CD4-positive, alpha-beta T cell treated with Interleukin-12 subunit alpha and Interleukin-12 subunit beta, for 1 hour (primary cell): ENCODE measurements around the gene PIAS2.
"Not testable (repeated sequence)": the region's sequence is repeated elsewhere in the genome, so short reads cannot be mapped to it uniquely, and the experiment has no call there.

Experiments used
- DNase-seq: peaks from one replicate; pipeline ENCODE4 v3.0.0-alpha.2; 2020

PIAS2 gene

DNA sequence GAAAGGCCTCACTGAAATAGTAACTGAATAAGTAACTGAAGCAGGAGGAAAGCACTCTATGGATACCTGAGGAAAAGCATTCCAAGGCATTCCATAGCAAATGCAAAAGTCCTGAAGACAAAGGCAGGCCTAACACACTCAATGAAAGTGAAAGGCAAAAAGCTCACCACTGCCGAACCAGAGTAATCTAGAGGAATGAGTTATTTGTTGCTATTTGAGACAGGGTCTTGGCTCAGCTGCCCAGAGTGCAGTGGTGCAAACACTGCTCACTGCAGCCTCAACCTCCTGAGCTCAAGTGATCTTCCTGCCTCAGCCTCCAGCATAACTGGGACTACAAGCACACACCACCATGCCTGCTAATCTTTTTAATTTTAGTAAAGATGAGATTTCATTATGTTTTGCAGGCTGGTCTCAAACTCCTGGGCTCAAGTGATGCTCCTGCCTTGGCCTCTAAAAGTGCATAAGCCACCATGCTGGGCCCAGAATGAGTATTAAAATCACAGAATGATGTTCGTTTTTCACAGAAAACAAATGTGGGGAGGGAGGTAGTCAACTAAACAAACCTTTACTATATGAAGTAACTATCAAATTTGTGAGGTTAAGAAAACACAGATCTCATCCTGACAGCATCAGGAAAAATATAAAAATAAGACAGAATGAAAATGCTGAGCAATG is 17.9 kb downstream of the PIAS2 start:
- no peak for DNase-seq

DNA sequence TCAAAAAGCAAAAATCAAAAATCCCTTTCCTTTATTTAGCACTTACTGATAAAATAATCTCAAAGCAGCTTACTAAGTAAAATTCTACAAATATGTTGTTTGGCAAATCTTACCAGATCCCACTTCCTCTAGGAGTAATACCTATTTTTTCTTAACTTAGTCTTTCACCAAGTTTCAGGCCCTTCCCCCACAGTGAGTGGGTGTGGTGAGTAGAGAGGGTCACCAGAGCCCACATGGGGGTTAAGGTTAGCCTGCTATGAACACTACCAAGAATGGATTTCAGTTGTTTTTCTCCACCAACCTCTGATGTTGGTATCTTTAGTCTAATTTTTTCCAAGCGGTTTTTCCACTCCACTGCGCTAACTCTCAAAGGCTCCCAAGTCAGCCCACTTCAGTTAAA is 23.2 kb downstream of the PIAS2 start:
- no peak for DNase-seq

DNA sequence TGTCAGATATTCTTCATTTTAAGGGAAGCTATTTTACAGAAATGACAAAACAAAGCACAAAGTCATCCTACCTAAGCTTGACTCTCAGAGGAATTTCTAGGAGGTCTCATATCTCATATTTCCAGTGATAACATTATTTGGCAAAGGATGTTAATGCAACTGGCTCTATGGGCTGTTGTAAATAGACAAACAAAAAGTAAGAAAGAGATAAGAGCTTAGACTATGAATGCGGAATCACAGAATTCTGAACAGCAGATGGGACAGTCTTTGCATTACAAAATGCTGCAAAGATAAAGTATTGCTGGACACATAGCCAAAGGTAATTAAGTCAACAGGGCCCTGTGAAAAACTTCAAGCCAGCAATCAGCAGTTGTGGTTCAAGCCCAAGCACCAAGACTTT is 23.9 kb downstream of the PIAS2 start:
- DNase-seq: no peak

DNA sequence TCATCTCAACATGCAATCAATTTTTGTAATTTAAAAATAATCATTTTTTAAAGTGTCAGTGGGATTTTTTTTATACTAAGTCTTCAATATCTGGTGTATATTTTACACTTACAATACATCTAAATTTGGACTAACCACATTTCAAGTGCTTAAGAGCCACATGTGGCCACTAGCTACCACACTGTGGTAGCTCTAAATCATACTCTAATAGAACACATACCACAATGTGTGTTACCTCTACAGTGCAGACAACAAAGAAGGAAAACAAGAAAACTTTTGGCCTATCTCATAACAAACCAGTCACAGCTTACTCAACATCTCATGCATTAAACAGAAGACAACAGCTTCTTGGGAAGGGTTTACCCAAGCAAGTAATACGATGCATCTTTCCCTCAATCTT is 24.5 kb downstream of the PIAS2 start:
- DNase-seq: no peak

DNA sequence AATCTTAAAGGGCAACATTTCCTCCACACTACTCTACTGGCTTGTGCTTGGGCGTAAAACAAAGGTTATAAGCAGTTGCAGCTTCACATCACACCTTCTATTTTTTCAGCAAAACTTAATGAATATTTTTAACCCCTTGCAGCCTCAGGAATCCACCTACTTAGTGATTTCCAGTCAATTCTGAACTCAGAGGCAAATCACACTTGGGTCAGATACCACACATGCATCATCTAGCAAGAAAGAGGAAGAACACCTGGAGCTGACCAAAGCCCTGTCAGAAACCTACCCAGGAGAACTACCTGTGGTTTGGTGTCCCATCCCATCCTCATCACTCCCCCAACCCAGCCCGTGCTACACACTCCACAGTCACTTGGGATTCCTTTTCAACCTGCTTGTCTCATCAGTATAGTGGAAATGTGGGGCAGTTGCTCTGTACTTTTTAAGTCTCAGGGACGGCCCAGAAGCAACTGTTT is 25.5 kb downstream of the PIAS2 start:
- no peak for DNase-seq

DNA sequence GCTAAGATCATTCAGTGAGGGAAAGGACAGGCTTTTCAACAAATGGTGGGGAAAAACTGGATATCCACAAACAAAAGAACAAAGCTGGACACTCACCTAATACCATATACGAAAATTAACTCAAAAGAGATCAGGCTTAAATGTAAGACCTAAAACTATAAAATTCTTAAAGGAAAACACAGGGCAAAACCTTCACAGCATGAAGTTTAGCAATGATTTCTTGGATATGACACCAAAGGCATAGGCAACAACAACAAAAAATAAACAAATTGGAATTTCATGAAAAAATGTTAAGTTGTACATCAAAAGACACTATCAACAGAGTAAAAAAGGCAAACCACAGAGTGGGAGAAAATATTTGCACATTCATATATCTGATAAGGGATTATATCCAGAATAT is 28.3 kb downstream of the PIAS2 start:
- DNase-seq: no peak

DNA sequence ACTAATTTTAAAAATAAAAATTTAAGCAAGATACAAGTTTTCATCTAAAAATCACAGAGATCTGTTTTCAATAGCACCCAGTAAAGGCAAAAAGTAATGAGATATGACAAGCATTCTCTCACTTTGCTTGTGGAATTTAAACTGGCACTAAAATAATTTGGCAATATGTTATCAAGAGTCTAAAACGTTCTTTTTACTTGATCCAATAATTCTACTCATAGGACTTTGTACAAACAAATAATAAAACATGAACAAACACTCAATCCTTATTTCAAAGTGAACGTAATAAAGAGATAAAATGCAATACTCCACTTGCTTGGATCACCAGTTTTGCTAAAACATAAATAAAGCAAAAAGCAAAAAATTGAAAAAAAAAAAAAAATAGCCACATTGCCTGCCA is 30.4 kb downstream of the PIAS2 start:
- DNase-seq: no peak

DNA sequence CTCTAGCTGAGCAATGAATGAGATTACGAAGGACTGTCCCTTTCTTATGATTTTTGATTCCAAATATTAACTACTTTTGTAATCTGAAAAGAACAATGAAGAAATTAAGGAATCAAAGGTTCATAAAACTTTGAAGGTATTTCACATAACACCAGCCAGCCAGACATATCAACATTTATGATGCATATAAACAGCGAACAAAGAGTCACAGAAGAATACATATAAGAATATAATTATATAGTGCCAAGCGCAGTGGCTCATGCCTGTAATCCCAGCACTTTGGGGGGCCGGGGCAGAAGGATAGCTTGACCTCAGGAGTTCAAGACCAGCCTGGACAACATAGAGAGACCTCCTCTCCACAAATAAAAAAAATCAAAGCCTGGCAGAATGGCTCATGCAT is 34.1 kb downstream of the PIAS2 start:
- no peak for DNase-seq

DNA sequence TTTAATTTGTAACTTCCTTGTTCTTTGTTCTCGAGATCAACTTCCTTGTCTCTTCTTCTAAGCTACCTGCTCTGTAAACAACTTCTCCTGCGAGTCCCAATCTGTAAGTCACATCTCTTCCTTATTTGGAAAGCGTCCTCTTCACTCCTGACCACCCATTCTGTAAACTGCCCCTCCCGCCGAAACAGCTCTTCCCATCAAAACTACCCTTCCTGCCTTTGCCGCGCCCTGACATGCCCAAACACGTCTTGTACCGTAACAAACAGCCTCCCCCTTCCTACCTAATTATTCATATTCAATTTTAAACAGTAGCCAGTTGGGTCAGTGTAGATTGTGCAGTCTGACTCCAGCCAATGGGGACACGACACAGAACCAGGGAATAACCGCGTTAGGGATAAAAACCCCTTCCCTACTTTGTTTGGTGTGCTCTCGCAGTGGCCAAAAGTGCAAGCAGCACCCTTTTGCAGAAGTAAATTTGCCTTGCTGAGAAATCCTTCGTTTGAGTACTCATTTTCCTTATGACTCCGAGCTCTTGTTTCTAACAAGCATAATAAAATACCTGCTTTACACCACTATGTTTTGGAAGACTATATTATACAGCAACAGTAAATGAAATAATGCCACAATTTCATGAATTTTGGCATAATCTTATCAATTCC is 39.8 kb downstream of the PIAS2 start:
- no peak for DNase-seq

DNA sequence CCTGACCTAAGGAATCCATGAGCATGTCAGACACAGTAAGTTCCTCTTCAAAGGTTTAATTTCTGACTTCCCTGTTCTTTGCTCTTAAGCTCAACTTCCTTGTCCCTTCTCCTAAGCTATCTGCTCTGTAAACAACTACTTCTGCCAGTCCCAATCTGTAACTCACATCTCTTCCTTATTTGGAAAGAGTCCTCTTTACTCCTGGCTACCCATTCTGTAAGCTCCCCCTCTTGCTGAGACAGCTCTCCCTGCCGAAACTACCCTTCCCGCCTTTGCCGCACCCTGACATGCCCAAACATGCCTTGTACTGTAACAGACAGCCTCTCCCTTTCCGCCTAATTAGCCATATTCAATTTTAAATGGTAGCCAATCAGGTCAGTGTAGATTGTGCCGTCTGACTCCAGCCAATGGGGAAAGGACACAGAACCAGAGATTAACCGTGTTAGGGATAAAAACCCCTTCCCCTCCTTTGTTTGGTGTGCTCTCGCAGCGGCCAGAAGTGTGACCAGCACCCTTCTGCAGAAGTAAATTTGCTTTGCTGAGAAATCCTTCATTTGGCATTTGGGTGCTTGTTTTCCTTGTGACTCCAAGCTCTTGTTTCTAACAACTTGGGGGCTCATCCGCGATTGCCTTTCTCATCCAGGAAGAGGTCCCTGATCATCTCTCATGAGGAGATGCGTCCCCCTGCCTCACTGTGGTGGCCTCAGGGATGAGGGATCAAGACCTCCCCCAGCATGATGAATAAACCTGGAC is 49.0 kb downstream of the PIAS2 start:
- DNase-seq: no peak

DNA sequence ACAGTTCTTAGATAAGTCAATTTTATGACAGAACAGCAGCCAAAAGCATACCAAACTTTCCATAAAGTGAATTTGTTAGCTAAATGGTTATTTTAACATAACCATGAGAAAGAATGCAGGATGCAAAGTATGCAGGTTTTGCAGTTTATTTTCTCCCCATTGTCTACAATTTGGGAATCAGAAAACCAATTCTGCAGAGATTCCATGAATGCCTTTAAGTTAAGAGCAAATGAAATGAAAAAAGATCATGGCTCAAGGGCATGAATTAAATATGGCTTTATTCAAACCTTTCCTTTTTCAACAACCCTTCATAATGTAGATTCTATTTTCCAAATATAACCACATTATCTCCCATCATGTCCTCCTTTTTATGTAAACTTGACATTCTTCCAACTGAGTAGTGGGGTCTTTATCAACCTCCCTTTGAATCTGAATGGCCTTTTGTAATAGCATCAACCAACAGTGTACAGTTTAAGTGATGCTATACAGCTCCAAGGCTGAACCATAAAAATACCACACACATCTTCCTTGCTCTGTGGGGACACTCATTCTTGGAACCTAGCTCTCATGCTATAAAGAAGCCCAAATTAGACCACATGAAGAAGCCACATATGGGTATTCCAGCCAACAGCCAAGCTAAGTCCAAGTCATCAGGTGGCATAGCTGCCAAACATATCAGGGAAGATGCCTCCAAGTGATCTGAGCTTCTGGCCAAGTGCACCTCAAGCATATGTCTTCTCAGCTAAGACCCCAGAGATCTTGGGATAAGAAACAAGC is 49.8 kb downstream of the PIAS2 start:
- DNase-seq: no peak

DNA sequence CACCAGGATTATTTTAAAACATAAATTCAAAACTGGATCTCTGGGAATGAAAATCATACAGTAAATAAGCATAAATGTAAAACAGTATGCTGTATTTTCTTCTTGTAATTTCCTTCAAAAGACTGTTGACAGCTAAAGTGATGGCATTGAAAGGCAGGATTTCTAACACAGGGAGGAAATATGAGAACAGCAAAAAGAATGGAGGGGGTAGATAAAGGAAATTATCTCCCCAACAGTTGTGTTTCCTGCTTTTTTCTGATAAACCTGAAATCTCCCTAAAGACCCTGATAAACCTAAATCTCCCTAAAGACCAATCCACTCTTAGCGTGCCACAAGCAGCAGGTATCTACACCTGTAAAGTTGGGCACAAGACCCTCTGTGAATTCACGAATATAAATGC is 50.8 kb downstream of the PIAS2 start:
- no peak for DNase-seq

DNA sequence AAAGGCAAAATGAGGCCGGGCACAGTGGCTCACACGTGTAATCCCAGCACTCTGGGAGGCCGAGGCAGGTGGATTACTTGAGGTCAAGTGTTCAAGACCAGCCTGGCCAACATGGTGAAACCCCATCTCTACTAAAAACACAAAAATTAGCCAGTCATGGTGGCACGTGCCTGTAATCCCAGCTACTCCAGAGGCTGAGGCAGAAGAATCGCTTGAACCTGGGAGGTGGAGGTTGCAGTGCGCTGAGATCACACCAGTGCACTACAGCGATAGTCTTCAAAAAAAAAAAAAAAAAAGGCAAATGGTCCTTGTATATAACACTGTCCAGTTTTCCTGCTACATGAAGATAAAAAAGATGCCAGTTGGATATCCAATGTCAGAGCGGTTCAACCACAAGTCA is 52.1 kb downstream of the PIAS2 start:
- not testable (repeated sequence) for DNase-seq

DNA sequence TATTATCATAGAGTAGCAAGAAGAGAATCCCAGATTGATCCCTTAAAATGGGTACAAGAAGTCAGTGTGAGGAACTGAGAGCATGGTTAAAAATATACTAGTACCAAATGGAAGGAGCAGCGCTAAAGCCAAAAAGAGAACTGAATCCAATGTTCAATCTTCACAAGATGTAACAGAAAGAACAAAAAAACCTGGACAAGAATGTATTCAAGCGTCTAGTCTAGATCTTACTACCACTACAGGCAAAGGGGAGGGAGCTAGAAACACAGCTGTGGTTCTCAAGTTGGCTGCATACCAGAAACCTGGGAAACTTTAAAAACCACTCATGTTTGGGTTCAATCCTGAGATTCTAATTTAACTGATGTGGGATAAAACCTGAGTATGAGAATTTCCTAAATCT is 57.5 kb downstream of the PIAS2 start:
- DNase-seq: no peak

DNA sequence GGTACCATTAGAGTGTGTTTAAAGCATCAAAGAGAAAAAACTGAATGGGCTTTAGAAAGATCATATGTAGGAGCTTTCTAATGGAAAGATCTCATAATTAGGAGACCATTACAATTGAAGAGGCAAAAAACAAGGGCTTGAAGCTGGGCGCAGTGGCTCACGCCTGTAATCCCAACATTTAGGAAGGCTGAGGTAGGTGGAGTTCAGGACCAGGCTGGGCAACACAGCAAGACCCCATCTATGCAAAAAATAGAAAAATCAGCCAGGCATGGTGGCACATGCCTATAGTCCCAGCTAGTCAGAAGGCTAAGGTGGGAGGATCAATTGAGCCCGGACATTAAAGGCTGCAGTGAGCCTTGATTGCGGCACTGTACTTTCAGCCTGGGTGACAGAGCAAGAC is 59.0 kb downstream of the PIAS2 start:
- no peak for DNase-seq

DNA sequence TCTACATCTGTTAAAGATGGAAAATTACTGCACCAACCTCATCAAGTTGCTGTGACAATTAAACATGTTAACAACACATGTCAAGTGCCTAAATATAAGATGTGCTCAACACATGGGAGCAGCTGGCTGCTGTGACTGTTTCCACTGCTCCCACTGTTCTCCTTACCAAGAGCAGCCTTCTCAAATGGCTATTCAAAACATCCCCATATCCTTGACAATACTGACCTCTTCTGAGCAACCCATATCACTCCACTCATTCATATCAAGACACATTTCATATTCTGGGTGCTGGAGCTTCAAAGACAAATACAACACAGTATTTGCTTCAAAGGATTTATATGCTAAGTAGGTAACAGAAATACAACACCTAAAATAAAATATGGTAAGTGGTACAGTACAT is 60.3 kb downstream of the PIAS2 start:
- DNase-seq: no peak

DNA sequence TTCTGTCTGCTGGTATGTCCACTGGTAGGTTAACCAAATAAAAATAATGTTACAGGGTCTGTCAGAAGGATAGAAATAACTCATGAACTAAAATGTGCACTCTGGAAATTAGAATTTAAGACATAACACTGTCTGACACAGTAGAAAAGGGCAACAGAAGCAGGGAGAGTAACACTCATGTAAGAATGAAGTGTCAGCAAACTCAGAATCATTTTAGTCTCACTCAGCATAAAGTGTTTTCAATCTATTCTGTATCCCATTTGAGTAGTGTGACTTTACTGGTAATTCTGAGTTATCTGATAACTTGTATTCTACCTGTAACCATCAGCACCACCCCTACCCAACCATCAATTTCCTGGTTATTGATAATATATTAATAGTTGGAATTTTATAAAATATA is 68.3 kb downstream of the PIAS2 start:
- DNase-seq: no peak

DNA sequence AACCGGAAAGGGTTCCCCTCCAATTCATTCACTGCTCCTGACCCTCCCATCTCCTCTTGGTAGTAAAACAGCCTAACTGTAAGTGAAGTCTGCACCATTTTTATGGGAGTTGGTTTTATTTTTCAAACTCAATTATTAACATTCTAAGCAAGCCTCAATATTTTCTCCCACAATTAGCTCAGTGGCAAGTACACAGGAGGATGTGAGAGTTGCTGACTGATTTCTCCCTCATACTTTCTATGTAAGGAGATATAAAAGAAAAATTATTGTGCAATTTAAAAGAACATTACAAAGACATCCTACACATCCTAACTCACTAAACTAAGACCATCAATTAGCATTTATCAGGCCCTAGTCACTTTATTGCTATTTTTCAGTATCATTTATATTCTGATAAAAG is 73.9 kb downstream of the PIAS2 start:
- no peak for DNase-seq

DNA sequence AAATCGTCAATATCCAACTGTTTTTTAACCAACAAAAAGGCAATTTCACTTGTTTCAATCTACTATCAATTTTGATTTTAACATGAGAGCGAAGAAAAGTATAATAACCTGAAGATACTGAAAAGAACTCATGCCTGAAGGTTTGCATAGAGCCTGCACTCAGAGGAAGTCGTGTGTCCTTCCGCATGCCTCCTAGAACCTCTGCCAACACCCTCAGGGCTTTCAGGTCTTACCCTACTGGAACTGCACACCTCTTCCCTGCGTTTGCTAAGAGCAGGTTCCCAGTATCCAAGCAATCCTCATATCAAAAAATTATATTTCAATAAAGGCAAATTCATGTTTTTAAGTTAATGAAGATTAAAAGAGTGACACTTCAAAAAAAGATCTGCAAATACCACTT is 74.7 kb downstream of the PIAS2 start:
- no peak for DNase-seq

DNA sequence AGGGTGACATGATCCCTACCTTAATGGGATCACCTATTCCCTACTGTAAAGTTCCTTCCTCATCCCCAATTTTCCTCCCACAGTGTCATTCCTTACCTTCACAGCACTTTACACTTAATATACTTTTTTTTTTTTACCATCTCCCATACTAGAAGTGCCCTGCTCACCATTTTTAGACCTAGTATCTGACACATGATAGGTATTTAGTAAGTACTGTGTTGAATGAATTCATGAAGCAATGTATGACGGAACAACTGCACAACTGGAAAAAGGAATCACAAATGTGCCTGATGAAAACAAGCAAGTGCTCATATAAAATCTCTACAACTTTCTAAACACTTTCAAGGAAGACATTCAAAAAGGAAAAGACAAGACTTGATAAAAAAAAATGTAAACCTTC is 83.4 kb downstream of the PIAS2 start:
- no peak for DNase-seq

DNA sequence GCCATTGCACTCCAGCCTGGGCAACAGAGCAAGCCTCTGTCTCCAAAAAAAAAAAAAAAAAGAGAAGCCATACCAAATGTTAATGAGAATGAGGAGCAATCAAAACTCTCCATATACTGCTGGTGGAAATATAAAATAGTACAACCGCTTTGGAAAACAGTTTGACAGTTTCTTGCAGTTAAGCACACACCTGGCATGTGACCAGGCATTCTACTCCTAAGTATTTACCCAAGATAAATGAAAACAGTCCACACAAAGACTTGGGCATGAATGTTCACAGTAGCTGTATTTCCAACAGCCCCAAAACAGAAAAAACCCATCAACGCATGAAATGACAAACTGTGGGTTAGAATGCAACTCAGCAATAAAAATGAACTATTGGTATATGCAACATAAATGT is 84.5 kb downstream of the PIAS2 start:
- no peak for DNase-seq

DNA sequence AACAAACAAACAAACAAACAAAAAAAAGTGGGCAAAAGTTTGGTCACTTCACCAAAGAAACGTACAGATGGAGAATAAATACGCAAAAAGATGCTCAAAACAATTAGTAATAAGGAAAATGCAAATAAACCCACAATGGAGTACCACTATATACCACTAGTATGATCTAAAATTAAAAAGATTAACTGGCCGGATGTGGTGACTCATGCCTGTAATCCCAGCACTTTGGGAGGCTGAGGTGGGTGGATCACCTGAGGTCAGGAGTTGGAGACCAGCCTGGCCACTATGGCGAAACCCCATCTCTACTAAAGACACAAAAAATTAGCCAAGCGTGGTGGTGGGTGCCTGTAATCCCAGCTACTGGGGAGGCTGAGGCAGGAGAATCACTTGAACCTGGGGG is 84.9 kb downstream of the PIAS2 start:
- not testable (repeated sequence) for DNase-seq

DNA sequence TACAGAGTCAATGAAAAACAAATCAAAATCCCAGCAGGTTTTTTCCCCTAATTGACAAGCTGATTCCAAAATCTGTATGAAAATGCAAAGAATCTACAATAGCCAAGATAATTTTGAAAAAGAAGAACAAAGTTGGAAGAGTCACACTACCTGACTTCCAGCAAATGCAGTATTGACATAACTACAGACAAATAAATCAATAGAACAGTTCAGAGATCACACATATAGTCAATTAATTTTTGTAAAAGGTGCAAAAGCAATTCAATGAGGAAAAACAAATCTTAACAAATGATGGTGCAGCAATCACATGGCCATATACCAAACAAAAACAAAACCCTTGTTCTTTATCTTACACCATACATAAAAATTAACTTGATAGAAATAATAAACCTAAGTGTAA is 85.9 kb downstream of the PIAS2 start:
- DNase-seq: no peak

DNA sequence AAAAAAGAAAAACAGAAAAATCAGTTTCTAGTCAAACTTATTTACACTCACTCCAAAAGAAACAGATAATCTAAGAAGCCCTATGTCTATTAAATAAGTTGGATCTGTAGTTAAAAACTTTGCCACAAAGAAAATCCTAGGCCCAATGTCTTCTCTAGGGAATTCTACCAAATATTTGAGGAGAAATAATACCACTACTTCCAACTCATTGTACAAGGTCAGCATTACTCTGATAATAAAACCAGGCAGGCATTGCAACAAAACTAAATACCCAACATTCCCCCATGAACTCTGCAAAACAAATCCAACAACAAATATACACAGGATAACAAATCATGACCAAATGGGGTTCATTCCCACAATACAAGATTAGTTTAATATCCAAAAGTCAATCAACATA is 86.7 kb downstream of the PIAS2 start:
- DNase-seq: no peak
